Measurements from ENCODE around the gene DPYD. TPM values are rescaled to one million over a fixed set of nuclear protein-coding genes. Genes with fewer than 3 reads are reported as not detected.

Gene DPYD
- polyA plus RNA-seq, 3 donors: 4.2 to 23.5 (median 17.1) TPM

DNA sequence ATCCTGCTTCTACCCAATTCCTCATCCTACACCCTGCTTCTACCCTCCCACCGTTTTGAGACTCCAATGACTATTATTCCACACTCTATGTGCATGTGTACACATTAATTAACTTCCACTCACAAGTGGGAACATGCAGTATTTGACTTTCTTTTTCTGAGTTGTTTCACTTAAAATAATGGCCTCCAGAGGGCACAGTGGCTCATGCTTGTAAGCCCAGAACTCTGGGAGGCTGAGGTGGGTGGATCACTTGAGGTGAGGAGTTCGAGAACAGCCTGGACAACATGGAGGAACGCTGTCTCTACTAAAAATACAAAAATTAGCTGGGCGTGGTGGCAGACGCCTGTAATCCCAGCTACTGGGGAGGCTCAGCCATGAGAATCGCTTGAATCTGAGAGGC is 734.5 kb downstream of the DPYD start:
- 81 to 91% (median 88%) methylated on average over 6 of the region's 6 CpGs for WGBS, 3 donors
- no peak overlapping the region for H3K27ac ChIP-seq (ENCODE audit: low read depth, low read length)

DNA sequence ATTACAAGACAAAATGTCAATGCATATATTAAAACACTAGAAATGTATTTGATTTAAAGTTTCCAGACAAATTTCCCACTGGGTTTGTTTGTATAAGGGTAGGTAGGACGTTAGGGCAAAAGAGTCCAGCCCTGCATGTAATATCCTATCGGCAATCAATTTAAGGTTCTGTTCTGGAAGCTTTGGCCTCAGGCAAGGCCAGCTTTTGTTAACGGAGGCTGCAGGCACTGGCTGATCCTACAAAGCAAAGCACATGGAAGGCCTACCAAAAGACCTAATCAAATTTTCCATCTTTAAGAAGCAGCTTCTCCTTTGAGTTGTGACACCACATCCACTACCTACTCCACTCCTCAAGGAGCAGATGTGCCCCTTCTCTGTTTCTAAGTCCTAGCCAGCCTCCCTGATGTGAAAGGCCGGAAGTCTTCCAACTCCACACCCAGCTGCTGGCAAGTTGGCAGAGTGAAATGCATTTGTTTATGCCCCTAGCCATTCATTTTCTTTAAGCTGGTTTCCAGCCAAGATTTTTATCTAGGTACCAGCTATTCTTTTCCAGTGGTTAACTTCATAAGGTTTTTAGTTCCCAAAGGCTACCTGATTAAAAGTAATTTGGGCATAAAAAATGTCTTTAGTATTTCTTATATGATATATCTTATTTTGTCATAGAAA is 746.7 kb downstream of the DPYD start:
- H3K27ac ChIP-seq (ENCODE audit: low read depth, low read length): no peak overlapping the region
- WGBS, 3 donors: 76 to 88% (median 83%) methylated on average over 4 of the region's 4 CpGs

DNA sequence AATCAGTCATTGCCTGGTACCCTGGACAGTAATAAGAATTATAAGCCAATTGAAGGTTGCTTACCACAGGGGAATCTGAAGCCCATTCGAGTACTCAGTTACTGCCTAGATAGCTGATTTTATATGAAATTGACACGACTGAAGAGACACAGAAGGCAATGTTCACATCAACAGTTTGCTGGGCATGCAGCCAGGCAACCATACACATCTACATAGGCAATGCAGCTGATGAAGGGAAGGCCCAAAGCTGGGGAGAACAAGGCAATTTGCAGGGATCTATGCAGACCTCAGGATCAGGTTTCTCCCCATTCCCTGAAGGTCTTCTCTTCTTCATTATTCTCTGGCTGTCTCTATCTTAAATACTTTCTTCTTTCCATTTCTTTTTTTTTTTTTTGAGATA is 750.5 kb downstream of the DPYD start:
- WGBS, 3 donors: 62 to 95% (median 88%) methylated on average over 2 of the region's 2 CpGs
- no peak overlapping the region for H3K27ac ChIP-seq (ENCODE audit: low read depth, low read length)

DNA sequence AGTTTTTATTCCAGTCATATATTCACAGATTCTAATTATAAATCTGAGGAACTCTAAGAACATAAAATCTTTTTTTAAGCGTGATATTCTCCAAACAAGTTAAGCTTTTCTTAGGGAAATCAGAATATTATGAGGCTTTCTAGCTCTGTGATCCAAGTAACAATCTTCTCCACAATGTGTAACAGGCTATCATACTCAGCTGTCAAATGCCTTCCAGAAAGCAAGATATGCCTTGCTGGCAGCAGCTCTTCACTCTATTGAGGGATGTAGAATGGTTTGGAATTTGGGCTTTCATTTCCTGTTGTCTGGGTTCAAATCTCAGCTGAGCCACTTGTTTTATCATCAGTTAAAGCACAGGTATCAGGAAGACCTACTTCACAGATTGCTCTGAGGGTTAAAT is 752.8 kb downstream of the DPYD start:
- WGBS, 3 donors: 95 to 97% (median 95%) methylated on average over 1 of the region's 1 CpG
- no peak overlapping the region for H3K27ac ChIP-seq (ENCODE audit: low read depth, low read length)

DNA sequence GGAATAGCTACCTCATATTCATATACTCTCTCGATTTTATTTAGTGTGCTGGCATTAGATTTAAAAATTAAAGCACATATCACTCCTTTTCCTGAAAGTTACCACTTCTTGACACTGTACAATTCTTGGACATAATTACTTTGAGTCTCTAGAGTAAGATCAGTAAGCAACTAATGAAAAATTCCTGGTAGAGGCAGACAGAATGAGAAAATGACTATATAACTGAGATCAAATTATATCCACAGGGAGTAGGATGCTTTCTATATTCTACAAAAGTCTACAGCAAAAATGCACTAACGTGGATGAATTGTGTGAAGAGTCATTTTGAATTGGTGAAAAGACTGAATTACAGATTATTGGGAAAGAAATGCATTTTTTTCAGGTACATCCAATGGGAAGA is 753.6 kb downstream of the DPYD start:
- no peak overlapping the region for H3K27ac ChIP-seq (ENCODE audit: low read depth, low read length)
- 53 to 71% (median 66%) methylated on average over 2 of the region's 2 CpGs for WGBS, 3 donors

DNA sequence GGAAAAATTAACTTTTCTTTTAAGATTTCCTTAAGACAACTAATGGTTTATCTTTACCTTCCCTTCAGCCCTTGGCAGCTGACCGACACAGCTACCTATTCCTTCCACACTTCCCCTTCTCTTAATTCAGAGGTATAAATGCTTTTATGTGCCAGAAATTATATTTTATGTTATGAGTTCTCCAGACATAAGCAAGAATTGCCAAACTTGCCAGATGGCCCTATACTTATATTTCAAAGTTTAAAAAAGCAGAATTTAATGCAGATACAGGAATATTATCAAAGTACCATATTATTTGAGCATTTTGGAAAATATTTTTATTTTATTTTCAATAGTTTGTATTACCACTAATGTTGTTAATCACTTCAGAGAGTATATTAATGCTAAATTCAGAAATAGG is 754.2 kb downstream of the DPYD start:
- H3K27ac ChIP-seq (ENCODE audit: low read depth, low read length): no peak overlapping the region
- WGBS, 3 donors: 78 to 91% (median 86%) methylated on average over 1 of the region's 1 CpG

DNA sequence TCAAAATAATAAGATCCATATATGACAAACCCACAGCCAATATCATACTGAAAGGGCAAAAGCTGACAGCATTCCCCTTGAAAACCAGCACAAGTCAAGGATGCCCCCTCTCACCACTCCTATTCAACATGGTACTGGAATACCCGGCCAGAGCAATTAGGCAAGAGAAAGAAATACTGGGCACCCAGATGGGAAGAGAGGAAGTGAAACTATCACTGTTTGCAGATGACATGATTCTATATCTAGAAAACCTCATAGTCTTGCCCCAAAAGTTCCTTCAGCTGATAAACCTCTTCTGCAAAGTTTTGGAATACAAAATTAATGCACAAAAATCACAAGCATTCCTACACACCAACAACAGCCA is 756.6 kb downstream of the DPYD start:
- H3K27ac ChIP-seq (ENCODE audit: low read depth, low read length): no peak overlapping the region
- WGBS, 3 donors: 61 to 100% (median 81%) methylated on average over 1 of the region's 1 CpG

DNA sequence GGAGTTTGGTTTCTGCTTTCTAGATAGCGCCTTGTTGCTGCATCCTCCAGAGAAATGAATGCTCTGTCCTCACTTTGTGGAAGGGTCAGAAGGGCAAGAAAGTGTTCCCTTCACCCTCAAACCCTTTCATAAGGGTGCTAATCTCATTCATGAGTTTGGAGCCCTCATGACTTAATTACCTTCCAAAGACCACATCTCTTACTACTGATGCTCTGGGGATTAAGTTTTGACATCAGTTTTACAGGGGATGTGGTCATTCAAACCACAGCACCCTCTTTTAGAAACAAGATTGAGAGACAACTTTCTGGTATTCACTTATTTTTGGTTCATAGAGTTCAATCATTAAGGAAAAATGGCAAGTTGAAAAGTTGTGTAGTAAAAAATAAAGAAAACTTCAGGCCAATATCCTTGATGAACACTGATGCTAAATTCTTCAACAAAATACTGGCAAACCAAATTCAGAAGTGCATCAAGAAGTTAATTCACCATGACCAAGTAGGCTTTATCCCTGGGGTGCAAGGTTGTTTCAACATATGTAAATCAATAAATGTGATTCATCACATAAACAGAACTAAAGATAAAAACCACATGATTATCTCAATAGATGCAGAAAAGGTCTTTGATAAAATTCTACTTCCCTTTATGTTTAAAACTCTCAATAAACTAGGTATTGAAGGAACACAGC is 757.1 kb downstream of the DPYD start:
- 91 to 96% (median 96%) methylated on average over 1 of the region's 1 CpG for WGBS, 3 donors
- H3K27ac ChIP-seq (ENCODE audit: low read depth, low read length): no peak overlapping the region

DNA sequence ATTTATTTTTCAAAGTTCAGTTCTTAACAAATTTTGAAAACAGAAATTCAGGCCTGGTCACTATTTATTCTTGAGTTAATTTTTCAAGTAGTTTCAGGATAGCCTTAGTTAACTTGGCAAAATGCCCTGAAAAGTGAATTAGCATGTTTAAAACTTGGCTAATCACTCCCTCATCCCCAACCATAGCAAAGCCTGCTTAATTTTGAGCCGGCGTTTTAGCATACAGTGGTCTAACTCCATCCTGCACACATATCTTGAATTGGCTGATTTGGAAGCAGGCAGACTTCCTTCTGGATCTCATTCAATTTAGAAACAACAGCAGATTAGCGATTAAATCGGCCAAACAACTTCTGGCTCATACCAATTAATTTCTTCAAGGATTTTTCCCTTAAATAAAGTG is 760.0 kb downstream of the DPYD start:
- no peak overlapping the region for H3K27ac ChIP-seq (ENCODE audit: low read depth, low read length)
- 15 to 31% (median 17%) methylated on average over 4 of the region's 4 CpGs for WGBS, 3 donors

DNA sequence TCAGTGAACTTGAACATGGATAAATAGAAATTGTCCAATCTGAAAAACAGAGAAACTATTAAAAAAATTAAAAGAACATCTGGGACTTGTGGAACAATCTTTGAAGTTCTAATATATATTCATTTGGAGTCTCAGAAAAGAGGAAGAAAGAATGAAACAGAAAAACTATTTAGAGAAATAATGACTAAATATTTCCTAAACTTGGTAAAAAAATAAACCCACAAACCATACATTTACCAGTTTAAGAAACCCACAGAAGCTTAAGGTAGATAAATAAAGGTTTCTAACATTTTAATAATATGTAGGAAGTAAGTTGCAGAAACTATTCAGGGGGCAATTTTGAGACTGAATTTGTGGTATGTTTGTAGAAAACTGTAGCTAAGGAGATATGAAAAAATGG is 761.5 kb downstream of the DPYD start:
- no peak overlapping the region for H3K27ac ChIP-seq (ENCODE audit: low read depth, low read length)

DNA sequence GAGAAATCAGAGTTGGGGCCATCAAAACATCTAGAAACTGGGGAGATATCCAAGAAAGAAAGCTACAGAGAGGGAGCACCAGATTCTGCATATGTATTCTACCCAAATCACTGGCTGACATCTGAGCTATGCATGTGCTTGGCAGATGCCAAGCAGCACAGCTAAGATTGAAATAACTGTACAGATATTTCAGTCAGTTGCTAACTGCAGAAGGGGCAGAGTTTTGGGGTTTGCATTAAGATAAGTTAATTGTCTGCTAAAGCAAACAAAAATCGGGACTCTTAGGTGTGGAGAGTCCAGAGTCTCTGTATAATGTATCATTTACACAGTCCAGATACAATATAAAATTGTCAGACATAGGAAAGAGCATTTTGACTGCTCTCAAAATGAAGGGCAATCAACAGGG is 762.1 kb downstream of the DPYD start:
- 29 to 83% (median 78%) methylated on average over 1 of the region's 1 CpG for WGBS, 3 donors
- no peak overlapping the region for H3K27ac ChIP-seq (ENCODE audit: low read depth, low read length)

DNA sequence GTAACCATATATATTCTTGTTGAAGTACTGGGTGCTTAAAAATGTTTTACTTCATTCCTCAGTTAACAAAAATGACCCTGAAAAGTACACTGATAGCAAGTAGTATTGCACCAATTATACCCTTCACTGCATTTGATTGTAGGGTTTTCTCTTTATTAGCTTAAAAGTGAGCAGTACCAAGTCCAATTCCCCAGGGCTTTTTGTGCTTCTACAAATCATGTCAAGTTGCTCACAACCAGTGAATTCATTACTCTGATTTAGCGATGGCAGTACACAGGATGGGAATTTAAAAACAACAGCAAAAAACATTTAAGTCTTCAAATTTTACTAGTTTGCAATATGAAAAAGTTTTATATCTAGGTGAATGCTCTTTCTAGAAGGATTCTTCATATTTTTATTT is 762.8 kb downstream of the DPYD start:
- 63 to 93% (median 91%) methylated on average over 1 of the region's 1 CpG for WGBS, 3 donors
- H3K27ac ChIP-seq (ENCODE audit: low read depth, low read length): no peak overlapping the region

DNA sequence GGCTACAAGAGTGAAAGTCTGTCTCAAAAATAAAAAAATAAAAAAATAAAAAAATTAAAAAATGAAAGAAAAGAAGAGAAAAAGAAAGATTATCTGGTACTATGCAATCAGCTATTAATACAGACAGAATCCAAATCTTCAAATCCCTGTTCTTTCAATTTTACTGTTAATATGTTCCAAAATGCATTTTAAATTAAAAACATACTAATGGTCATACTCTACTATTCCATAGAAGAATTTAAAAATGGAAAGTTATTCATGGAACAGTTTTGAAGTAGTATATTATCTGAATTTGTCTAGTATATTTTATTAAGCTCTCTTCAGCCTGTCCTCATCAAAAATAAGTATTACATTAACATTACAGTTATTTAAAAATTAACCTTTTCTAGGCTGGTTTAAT is 769.2 kb downstream of the DPYD start:
- H3K27ac ChIP-seq (ENCODE audit: low read depth, low read length): no peak overlapping the region

DNA sequence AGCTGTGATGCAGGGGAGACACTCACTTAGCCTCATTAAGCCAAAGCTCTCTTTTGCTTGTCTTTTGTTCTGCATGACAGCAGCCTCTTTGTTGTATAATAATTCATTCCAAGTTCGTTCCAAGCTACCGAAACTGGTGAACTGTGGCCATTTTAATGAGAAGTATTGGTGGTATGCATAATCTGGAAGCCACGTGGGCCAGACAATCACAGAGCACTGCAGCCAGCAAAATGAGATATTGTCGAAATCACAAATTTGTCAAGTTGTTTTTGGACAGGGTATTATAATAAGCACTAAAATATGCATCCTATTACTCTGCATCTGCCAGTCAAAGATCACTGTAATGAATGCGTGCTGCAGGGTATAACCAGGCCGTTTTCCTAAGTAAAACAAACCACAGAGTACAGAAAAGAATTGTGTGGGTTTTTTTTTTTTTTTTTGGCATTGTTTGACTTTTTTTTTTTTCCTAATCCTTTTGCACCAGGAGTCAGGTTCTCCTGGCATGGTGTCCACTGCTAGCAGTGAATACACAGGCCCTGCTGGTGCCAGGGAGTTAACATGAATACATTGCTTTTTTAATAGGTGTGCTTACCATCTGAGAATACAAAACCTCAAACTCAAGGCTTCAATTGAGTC is 775.4 kb downstream of the DPYD start:
- H3K27ac ChIP-seq (ENCODE audit: low read depth, low read length): no peak overlapping the region
- 80 to 83% (median 82%) methylated on average over 6 of the region's 6 CpGs for WGBS, 3 donors

DNA sequence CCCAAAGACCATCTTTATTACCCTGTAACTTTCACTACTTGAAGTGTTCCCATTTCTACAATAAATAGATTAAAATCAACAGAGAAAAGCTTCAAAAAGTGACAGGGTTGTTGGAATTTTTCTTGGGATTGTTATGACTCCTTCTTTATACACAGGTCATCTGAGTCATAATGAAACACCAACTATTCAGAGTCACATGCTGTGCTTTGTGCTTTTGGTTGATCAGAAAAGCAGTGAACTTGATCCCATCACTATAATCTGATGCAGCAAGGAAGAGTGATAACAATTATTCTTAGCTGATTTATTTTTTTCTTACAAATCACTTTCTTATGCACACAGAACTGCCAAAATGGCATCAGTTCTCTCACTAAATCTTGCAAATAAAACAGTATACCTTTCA is 776.3 kb downstream of the DPYD start:
- no peak overlapping the region for H3K27ac ChIP-seq (ENCODE audit: low read depth, low read length)

DNA sequence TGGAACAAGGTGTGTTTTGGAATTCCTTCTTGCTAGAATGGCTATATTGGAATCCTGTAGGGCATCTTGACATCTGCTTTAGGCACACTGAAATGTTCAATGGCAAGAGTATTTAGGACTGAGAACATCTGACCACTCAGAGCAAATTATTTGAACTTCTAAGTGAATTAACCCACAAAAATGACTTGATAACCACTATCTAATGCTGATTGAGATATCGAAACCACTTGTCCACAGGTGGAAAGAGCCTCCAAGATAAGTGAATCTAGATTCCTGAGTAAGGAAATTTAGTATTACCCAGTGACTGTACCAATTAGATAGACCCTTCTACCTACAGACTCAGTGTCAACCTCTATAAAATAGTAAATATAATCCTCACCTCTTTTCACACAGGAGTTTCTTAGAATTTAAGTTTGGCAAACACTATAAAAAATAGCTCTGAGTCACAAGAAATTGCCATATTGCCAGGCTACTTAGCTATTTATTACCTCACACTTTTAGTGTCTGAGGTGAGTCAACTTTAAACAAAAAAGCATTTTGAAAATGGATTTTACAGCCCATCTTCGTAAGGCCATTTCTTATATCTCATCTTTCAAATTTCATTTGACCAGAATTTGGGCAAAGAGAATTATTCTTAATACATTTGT is 777.5 kb downstream of the DPYD start:
- H3K27ac ChIP-seq (ENCODE audit: low read depth, low read length): no peak overlapping the region
- WGBS, 3 donors: 89 to 95% (median 90%) methylated on average over 2 of the region's 2 CpGs

DNA sequence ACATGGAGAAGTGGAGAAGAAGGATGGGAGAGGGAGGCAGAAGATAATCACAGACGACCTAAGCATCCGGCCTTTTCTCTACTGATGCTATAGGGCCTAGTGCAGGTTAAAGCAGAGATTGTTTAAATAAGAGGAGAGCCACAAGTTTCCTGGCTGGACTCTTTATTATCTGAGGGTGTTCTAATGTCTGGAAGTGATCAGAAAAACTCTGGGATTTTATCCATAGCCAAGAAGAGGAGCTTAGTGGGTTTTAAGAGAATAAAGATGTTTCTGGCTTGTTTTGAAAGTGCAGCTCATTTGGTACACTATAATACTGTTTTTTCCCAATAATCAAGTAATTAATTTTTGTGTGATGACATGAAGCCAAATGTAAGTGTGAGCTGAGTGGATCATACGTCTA is 780.2 kb downstream of the DPYD start:
- WGBS, 3 donors: 85 to 95% (median 93%) methylated on average over 3 of the region's 3 CpGs
- H3K27ac ChIP-seq (ENCODE audit: low read depth, low read length): no peak overlapping the region

DNA sequence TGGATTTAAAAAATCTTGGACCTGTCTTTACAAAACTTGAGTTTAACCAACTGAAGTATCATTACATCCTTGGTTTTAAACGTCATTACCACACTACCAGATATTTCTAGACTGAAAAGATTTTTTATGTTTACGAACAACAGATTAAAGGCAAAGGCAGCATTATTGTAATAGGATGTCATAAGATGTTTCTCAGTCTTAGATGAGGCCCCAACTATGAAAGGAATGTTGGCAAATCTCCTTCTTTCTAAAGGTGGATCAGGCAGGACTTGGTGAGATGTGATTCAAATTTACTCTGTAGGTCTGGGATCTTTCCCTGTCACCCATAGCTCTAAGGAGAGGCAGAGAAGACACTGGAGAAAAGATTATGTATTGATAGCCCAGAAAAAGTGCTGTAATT is 781.3 kb downstream of the DPYD start:
- H3K27ac ChIP-seq (ENCODE audit: low read depth, low read length): no peak overlapping the region
- WGBS, 3 donors: 81 to 86% (median 86%) methylated on average over 2 of the region's 2 CpGs

DNA sequence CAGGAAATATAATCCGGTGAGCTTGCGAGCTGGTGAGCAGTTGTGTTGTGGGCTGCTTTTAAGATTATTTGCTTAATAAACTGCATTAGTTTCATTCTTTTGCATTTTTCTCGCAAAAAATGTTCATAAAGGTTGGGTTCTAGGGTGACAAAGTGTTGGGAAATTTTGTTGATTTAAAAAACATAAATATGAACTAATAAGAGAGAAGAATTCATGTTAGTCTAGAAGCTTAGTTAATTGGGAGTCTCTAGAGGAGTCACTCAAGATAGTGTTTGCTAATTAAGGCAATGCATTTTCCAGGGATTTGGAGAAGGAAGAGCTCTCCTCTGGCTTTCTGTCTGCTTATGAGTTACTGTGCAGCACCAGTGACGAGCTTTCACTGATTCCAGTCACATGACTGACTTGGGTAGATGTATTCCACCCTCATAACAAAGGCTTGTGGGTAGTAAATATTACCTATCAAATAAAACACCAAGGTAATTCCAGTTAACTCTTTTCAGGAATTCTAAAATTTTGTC is 782.3 kb downstream of the DPYD start:
- 27 to 33% (median 28%) methylated on average over 4 of the region's 4 CpGs for whole genome bisulfite sequencing, 3 donors
- no peak overlapping the region for H3K27ac ChIP-seq (ENCODE audit: low read depth, low read length)

Data from adipose tissue (tissue), 3 donors.